K562 (cell line): ENCODE data around the gene ACBD3. TPM values are rescaled to one million over a fixed set of nuclear protein-coding genes. Genes with fewer than 3 reads are reported as not detected.

ENCODE experiments used
- ARID4B ChIP-seq: sonication (generic); formaldehyde crosslinking; IDR thresholded peaks from 2 replicates; pipeline ENCODE4 v1.8.0; 2022; ENCODE audit warnings: mild to moderate bottlenecking, missing genetic modification reagents
- CHD4 ChIP-seq: fragments of 200-600 bp; sonication (generic); IDR thresholded peaks from 3 replicates; pipeline ENCODE4 v1.6.1; 2012; ENCODE audit warnings: low read depth, mild to moderate bottlenecking, mixed read lengths, low read length, inconsistent platforms; ENCODE audit not compliant: insufficient read depth, insufficient replicate concordance, poor library complexity, severe bottlenecking
- ELF2 ChIP-seq: fragments of 250-450 bp; sonication (Bioruptor Pico); IDR thresholded peaks from 2 replicates; pipeline ENCODE4 v1.5.0; 2021; ENCODE audit warnings: mild to moderate bottlenecking
- ETS1 ChIP-seq: conservative IDR thresholded peaks from 2 replicates; pipeline ENCODE4 v1.6.1; 2011; ENCODE audit warnings: low read depth, mild to moderate bottlenecking, low read length; ENCODE audit not compliant: control insufficient read depth
- FOS ChIP-seq: IDR thresholded peaks from 3 replicates; pipeline ENCODE4 v1.6.1; 2011; ENCODE audit not compliant: insufficient read length; ENCODE audit errors: extremely low read depth
- HIVEP1 ChIP-seq: fragments of 250-450 bp; sonication (Bioruptor Pico); IDR thresholded peaks from 2 replicates; pipeline ENCODE4 v1.4.0; 2020; ENCODE audit warnings: mild to moderate bottlenecking
- MNT ChIP-seq, 2 experiments: fragments of 450-650 bp; conservative IDR thresholded peaks; 2 replicates each; pipeline ENCODE4 v1.6.1; 2017; ENCODE audit warnings: mild to moderate bottlenecking in 2 of 2, moderate library complexity in 2 of 2
- NCOA1 ChIP-seq: fragments of 450-650 bp; IDR thresholded peaks from 2 replicates; pipeline ENCODE4 v1.6.1; 2016; ENCODE audit warnings: low read depth
- PHF8 ChIP-seq: fragments of 200-600 bp; sonication (generic); IDR thresholded peaks from 2 replicates; pipeline ENCODE4 v1.6.1; 2012; ENCODE audit warnings: mixed run types, mild to moderate bottlenecking, inconsistent platforms, low read length, moderate library complexity, borderline replicate concordance
- U2AF2 ChIP-seq: fragments of 200-400 bp; formaldehyde crosslinking; optimal IDR thresholded peaks from 2 replicates; pipeline ENCODE3; 2017; ENCODE audit warnings: low read depth, mild to moderate bottlenecking, low read length
- ZBTB7A ChIP-seq: IDR thresholded peaks from 2 replicates; pipeline ENCODE4 v1.6.1; 2011; ENCODE audit warnings: low read depth, mild to moderate bottlenecking, low read length, moderate library complexity, borderline replicate concordance; ENCODE audit not compliant: control insufficient read depth
- ZNF280A ChIP-seq: fragments of 450-650 bp; IDR thresholded peaks from 2 replicates; pipeline ENCODE4 v1.6.1; 2018; ENCODE audit warnings: mild to moderate bottlenecking, low read depth; ENCODE audit not compliant: partially characterized antibody
- ZNF512 ChIP-seq: IDR thresholded peaks from 2 replicates; pipeline ENCODE4 v1.6.1; 2016; ENCODE audit warnings: missing genetic modification characterization, missing compliant biosample characterization
- polyA plus RNA-seq, 8 experiments: library from polyadenylated mRNA; depleted of rRNA in 4 of 8; stranded (reverse) in 5 of 8; unstranded in 3 of 8; fragments of >200 nt; fragmentation: Nextera tagmentation in 2 of 8; fragmentation: Illumina TruSeq in 1 of 8; extraction: Ambion mirVana in 2 of 8; extraction: Trizol in 1 of 8; gene quantifications; 2 replicates each; pipeline versions ENCODE4 v1.2.1 to v1.2.3, GENCODE V29; 2011 to 2014; ENCODE audit warnings: inconsistent platforms in 1 of 8, missing spikeins in 1 of 8
- total RNA-seq, 7 experiments: library from RNA; depleted of rRNA in 6 of 7; stranded (reverse); fragments of >200 nt in 6 of 7; fragmentation: Illumina TruSeq in 2 of 7; extraction: Trizol in 2 of 7; gene quantifications; 2 replicates each; pipeline versions ENCODE4 v1.2.1 to v1.2.3, GENCODE V29; 2011 to 2021; ENCODE audit warnings: low replicate concordance in 1 of 7

Gene ACBD3
- total and polyA plus RNA-seq, 9 of the 15 experiments (the other 6 are each of a cell fraction or from before 2014, with no cell fraction given), result 11.1 to 36.7 (median 26.9) TPM

GRCh38 chr1:226110249-226111097, 76.1 kb downstream of the ACBD3 start (continued):
- TF ChIP-seq ARID4B (CRISPR knock-in tag) (peak; percentile 69; the same call in 1 of the 2 replicates), CHD4 (no peak), HIVEP1 (CRISPR knock-in tag) (0 out of 2 replicates have a peak, but pooled peaks have one; percentile 24), ZNF512 (tag) (no peak), ELF2 (CRISPR knock-in tag) (peak; percentile 36; the same call in 1 of the 2 replicates), FOS (no peak), ETS1 (no peak), MNT (conservative IDR thresholded peaks at IDR 0.05) (peak; percentile 55 to 70; a peak in 2 of 4 replicates), PHF8 (peak; percentile 76; the same call in 1 of the 2 replicates), ZBTB7A (peak; percentile 85; the same call in 1 of the 2 replicates), U2AF2 (no peak), ZNF280A (no peak), NCOA1 (no peak)
